HEK293 (cell line): ENCODE measurements around the gene EPHB1.

Experiments
- CTCF ChIP-seq: fragments of 450-650 bp; formaldehyde crosslinking; IDR thresholded peaks from 2 replicates; pipeline ENCODE4 v1.5.1; 2016; ENCODE audit warnings: missing biosample characterization, missing genetic modification characterization
- GLI2 ChIP-seq: fragments of 450-650 bp; formaldehyde crosslinking; IDR thresholded peaks from 2 replicates; pipeline ENCODE4; 2017; ENCODE audit warnings: missing biosample characterization, missing genetic modification characterization, low read depth, borderline replicate concordance
- KLF9 ChIP-seq: fragments of 450-650 bp; formaldehyde crosslinking; IDR thresholded peaks from 2 replicates; pipeline ENCODE4 v1.5.1; 2016; ENCODE audit warnings: missing biosample characterization, missing genetic modification characterization, low read depth
- REPIN1 ChIP-seq: fragments of 450-650 bp; formaldehyde crosslinking; IDR thresholded peaks from 2 replicates; pipeline ENCODE4 v1.5.1; 2017; ENCODE audit warnings: missing biosample characterization, missing genetic modification characterization, low read depth
- SETDB1 ChIP-seq: IDR thresholded peaks from one replicate; pipeline ENCODE4 v1.6.1; 2017; ENCODE audit warnings: mild to moderate bottlenecking, low read length, moderate library complexity, mixed read lengths; ENCODE audit not compliant: insufficient read length
- ZNF184 ChIP-seq: fragments of 450-650 bp; IDR thresholded peaks from 2 replicates; pipeline ENCODE4 v1.5.1; 2018; ENCODE audit warnings: missing biosample characterization, mild to moderate bottlenecking, missing genetic modification characterization
- ZXDB ChIP-seq: fragments of 450-650 bp; formaldehyde crosslinking; IDR thresholded peaks from 2 replicates; pipeline ENCODE4 v1.5.1; 2016; ENCODE audit warnings: missing biosample characterization, missing genetic modification characterization
- TF ChIP-seq, protein P1 (sequence below): fragments of 450-650 bp; formaldehyde crosslinking; IDR thresholded peaks from 2 replicates; pipeline ENCODE4 v1.5.1; 2017; ENCODE audit warnings: missing biosample characterization, missing genetic modification characterization

- TF ChIP-seq CTCF (tag by site-specific recombination): no peak
- TF ChIP-seq REPIN1 (tag by site-specific recombination): no peak
- TF ChIP-seq ZNF184 (tag by site-specific recombination): no peak
- TF ChIP-seq, protein P1, sequence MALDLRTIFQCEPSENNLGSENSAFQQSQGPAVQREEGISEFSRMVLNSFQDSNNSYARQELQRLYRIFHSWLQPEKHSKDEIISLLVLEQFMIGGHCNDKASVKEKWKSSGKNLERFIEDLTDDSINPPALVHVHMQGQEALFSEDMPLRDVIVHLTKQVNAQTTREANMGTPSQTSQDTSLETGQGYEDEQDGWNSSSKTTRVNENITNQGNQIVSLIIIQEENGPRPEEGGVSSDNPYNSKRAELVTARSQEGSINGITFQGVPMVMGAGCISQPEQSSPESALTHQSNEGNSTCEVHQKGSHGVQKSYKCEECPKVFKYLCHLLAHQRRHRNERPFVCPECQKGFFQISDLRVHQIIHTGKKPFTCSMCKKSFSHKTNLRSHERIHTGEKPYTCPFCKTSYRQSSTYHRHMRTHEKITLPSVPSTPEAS (tag by site-specific recombination): no peak
- no peak for TF ChIP-seq ZXDB (tag by site-specific recombination)
- no peak for TF ChIP-seq GLI2 (tag by site-specific recombination)
- TF ChIP-seq KLF9 (tag by site-specific recombination): no peak
- no peak for TF ChIP-seq SETDB1
These were observed 45.4 kb downstream of the EPHB1 start for GRCh38 chr3:134840459-134840858.
